ENCODE data around the gene NCBP2L.

DNA sequence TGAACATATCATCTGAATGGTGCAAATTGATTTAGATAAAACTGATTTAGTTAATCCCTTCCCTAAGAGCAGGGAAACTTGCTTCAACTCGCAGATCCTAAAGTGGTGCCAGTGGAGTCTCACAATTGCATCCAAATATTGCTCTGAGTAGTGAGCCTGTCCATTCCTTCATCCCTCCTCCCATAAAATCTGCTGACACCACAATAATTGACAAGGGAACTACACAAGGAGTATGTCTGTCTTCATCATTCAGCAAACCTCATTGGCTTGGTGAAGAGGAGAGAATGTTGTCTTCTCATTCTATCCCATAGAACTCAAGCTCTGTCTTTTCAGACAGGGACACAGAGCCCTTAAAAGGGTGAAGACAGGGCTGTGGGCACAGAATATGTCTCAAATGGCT, 52.3 kb downstream of the NCBP2L start:
- TF ChIP-seq POLR2A (IDR thresholded peaks at IDR 0.05; ENCODE audit: low read depth, low read length), result no peak
- no peak for TF ChIP-seq POLR2AphosphoS5 (IDR thresholded peaks at IDR 0.05; ENCODE audit: low read depth, low read length)
- no peak for TF ChIP-seq TAF1 (IDR thresholded peaks at IDR 0.05; ENCODE audit: borderline replicate concordance, low read depth, low read length)
